Mesodermal cell (in vitro differentiated cells): ENCODE data around the gene PRKAR1B.
"Not testable (repeated sequence)": the region's sequence is repeated elsewhere in the genome, so short reads cannot be mapped to it uniquely, and the experiment has no call there.

Source experiments
- H3K27ac ChIP-seq: 2 replicates; pipeline ENCODE4 v1.7.0; 2013; ENCODE audit warnings: mild to moderate bottlenecking, low read depth, low read length, moderate library complexity; ENCODE audit not compliant: severe bottlenecking
- H3K36me3 ChIP-seq: 2 replicates; pipeline ENCODE4 v1.7.1; 2013; ENCODE audit warnings: mild to moderate bottlenecking, low read length, moderate library complexity; ENCODE audit not compliant: control insufficient read depth, insufficient read depth
- H3K4me1 ChIP-seq: one replicate; pipeline ENCODE4 v1.7.1; 2013; ENCODE audit warnings: mild to moderate bottlenecking, low read length; ENCODE audit not compliant: insufficient read depth, control insufficient read depth, poor library complexity, severe bottlenecking
- H3K4me3 ChIP-seq: 2 replicates; pipeline ENCODE4 v1.7.0; 2013; ENCODE audit warnings: low read length, control low read depth, mild to moderate bottlenecking; ENCODE audit not compliant: insufficient read depth, poor library complexity, severe bottlenecking; ENCODE audit errors: extremely low read depth
- H3K9me3 ChIP-seq: 2 replicates; pipeline ENCODE4 v1.7.1; 2013; ENCODE audit warnings: mild to moderate bottlenecking, low read length, moderate library complexity; ENCODE audit not compliant: control insufficient read depth
- WGBS, 2 experiments: methylation state at CpG; one replicate each; pipeline ENCODE4 v1.1.5; 2013; ENCODE audit warnings: missing lambda C conversion rate in 2 of 2; ENCODE audit not compliant: insufficient coverage in 2 of 2; 5-methylcytosine and 5-hydroxymethylcytosine counted together

Gene PRKAR1B

GRCh38 chr7:747186-747585 is 20.1 kb upstream of the PRKAR1B start:
- WGBS, 2 experiments = 95 to 100% methylated on average over 5 to 12 of the region's 12 CpGs
- Histone ChIP-seq H3K36me3 (peaks cover 48% of the 10 kb centered on the region), H3K4me3 (no peak overlapping the region), H3K27ac (no peak overlapping the region), H3K9me3 (no peaks in the 10 kb centered on the region), H3K4me1 (no peaks in the 10 kb centered on the region)

- 96 to 97% methylated on average over 27 to 30 of the region's 40 CpGs for WGBS, 2 experiments
- Histone ChIP-seq H3K4me1 (no peaks in the 10 kb centered on the region), H3K4me3 (no peak overlapping the region), H3K27ac (no peak overlapping the region), H3K9me3 (no peaks in the 10 kb centered on the region), H3K36me3 (peaks cover 48% of the 10 kb centered on the region)
Observed at GRCh38 chr7:746155-747061, 19.3 kb upstream of the PRKAR1B start.

- WGBS, 2 experiments = 95 to 96% methylated on average over 20 to 21 of the region's 23 CpGs
- no peaks in the 10 kb centered on the region for H3K4me1 ChIP-seq
- no peak overlapping the region for H3K27ac ChIP-seq
- H3K36me3 ChIP-seq = peaks cover 46% of the 10 kb centered on the region
- H3K9me3 ChIP-seq = no peaks in the 10 kb centered on the region
- H3K4me3 ChIP-seq = no peak overlapping the region
Observed at GRCh38 chr7:745431-746154, 18.5 kb upstream of the PRKAR1B start.

- H3K4me3 ChIP-seq = no peak overlapping the region
- no peaks in the 10 kb centered on the region for H3K9me3 ChIP-seq
- WGBS, 2 experiments = 93 to 94% methylated on average over 11 of the region's 20 CpGs
- H3K4me1 ChIP-seq = no peaks in the 10 kb centered on the region
- H3K27ac ChIP-seq = no peak overlapping the region
- H3K36me3 ChIP-seq = peaks cover 46% of the 10 kb centered on the region
Observed at GRCh38 chr7:744854-745430, 17.9 kb upstream of the PRKAR1B start.

GRCh38 chr7:744128-744520 is 17.0 kb upstream of the PRKAR1B start:
- 100% methylated on average over 1 of the region's 5 CpGs; no CpG with 5 or more reads in 1 of the 2 experiments for WGBS, 2 experiments
- H3K9me3 ChIP-seq, H3K4me3 ChIP-seq, H3K4me1 ChIP-seq, H3K27ac ChIP-seq: not testable (repeated sequence)
- H3K36me3 ChIP-seq = peaks cover 46% of the 10 kb centered on the region

- not testable (repeated sequence) for H3K4me1 ChIP-seq
Observed at GRCh38 chr7:743341-744127, 16.5 kb upstream of the PRKAR1B start.

GRCh38 chr7:742791-743190 is 15.7 kb upstream of the PRKAR1B start:
- Histone ChIP-seq H3K36me3 (peaks cover 46% of the 10 kb centered on the region), H3K4me3 (no peak overlapping the region)
- 80 to 90% methylated on average over 8 of the region's 8 CpGs for WGBS, 2 experiments

More at GRCh38 chr7:743341-744127, 16.5 kb upstream of the PRKAR1B start:
- H3K36me3 ChIP-seq = peaks cover 46% of the 10 kb centered on the region
- H3K27ac ChIP-seq, H3K4me3 ChIP-seq, H3K9me3 ChIP-seq: not testable (repeated sequence)
- 99 to 100% methylated on average over 8 to 11 of the region's 14 CpGs for WGBS, 2 experiments

GRCh38 chr7:741850-742249 is 14.8 kb upstream of the PRKAR1B start:
- Histone ChIP-seq H3K36me3 (peaks cover 43% of the 10 kb centered on the region), H3K4me1 (no peaks in the 10 kb centered on the region)
- WGBS, 2 experiments = 91 to 93% methylated on average over 13 to 15 of the region's 15 CpGs

More at GRCh38 chr7:742791-743190, 15.7 kb upstream of the PRKAR1B start:
- no peaks in the 10 kb centered on the region for H3K4me1 ChIP-seq
- no peak overlapping the region for H3K27ac ChIP-seq
- no peaks in the 10 kb centered on the region for H3K9me3 ChIP-seq

GRCh38 chr7:741191-741671 is 14.2 kb upstream of the PRKAR1B start:
- Histone ChIP-seq H3K9me3 (no peaks in the 10 kb centered on the region), H3K4me3 (no peak overlapping the region), H3K36me3 (peaks cover 39% of the 10 kb centered on the region), H3K27ac (no peak overlapping the region), H3K4me1 (no peaks in the 10 kb centered on the region)
- WGBS, 2 experiments = 86 to 99% methylated on average over 9 to 15 of the region's 17 CpGs

More at GRCh38 chr7:741850-742249, 14.8 kb upstream of the PRKAR1B start:
- no peaks in the 10 kb centered on the region for H3K9me3 ChIP-seq
- no peak overlapping the region for H3K4me3 ChIP-seq
- H3K27ac ChIP-seq = no peak overlapping the region
